Measurements from ENCODE around the gene SMARCB1. TPM values are rescaled to one million over a fixed set of nuclear protein-coding genes. Genes with fewer than 3 reads are reported as not detected.

SMARCB1 gene
- total RNA-seq, 4 donors from 2014 or later: 28.8 to 55.6 (median 34.9) TPM

DNA sequence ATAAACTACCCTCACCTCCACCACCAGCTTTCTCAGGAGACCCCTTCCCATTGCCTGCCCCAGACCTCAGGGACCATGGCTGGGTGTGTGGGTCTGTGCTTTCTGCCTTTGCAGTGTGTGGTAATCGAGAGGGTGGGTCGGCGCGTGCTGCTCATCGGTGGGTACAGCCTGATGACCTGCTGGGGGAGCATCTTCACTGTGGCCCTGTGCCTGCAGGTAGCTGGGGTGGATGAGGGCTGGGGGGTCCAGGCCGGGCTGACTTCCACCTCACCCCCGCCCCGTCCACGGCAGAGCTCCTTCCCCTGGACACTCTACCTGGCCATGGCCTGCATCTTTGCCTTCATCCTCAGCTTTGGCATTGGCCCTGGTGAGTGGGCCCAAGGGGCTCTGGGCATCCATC is 96.9 kb downstream of the SMARCB1 start:
- H3K4me1 ChIP-seq: peaks cover 0 to 8% (median 8%) of the 10 kb centered on the region in 4 donors
- no peak overlapping the region for H3K4me3 ChIP-seq
- intact Hi-C loops (cut with DNase I): no loop called here
- no peak overlapping the region for H3K27ac ChIP-seq (replicated peaks in 1 of 4)
- peaks cover 0 to 41% (median 35%) of the 10 kb centered on the region in 4 donors for H3K36me3 ChIP-seq
- no peaks in the 10 kb centered on the region for H3K27me3 ChIP-seq
- no peaks in the 10 kb centered on the region for H3K9me3 ChIP-seq
- TF ChIP-seq, protein P1, sequence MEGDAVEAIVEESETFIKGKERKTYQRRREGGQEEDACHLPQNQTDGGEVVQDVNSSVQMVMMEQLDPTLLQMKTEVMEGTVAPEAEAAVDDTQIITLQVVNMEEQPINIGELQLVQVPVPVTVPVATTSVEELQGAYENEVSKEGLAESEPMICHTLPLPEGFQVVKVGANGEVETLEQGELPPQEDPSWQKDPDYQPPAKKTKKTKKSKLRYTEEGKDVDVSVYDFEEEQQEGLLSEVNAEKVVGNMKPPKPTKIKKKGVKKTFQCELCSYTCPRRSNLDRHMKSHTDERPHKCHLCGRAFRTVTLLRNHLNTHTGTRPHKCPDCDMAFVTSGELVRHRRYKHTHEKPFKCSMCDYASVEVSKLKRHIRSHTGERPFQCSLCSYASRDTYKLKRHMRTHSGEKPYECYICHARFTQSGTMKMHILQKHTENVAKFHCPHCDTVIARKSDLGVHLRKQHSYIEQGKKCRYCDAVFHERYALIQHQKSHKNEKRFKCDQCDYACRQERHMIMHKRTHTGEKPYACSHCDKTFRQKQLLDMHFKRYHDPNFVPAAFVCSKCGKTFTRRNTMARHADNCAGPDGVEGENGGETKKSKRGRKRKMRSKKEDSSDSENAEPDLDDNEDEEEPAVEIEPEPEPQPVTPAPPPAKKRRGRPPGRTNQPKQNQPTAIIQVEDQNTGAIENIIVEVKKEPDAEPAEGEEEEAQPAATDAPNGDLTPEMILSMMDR (IDR thresholded peaks at IDR 0.05): no peak
- TF ChIP-seq EP300 (IDR thresholded peaks at IDR 0.05) (no peak), POLR2A (IDR thresholded peaks at IDR 0.05; ENCODE audit: low read depth) (no peak), POLR2AphosphoS5 (IDR thresholded peaks at IDR 0.05) (no peak)
- WGBS: 97% methylated on average over 9 of the region's 9 CpGs
- no peak for DNase-seq (ENCODE audit: extremely low spot score)

DNA sequence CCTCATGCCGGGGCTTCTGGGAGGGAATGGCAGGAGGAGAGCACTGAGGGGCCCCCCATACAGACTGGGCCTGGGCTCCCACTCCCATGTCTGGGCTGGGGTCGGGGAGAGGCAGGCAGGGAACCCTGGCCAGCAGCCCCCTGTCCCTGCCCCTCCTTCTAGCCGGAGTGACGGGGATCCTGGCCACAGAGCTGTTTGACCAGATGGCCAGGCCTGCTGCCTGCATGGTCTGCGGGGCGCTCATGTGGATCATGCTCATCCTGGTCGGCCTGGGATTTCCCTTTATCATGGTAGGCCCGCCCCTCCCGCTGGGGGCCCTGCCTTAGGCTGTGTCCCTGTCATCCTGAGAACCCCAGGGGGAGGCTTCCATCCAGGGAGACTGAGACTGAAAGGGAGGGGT is 97.4 kb downstream of the SMARCB1 start:
- no peak for TF ChIP-seq POLR2A (IDR thresholded peaks at IDR 0.05; ENCODE audit: low read depth)
- TF ChIP-seq POLR2AphosphoS5 (IDR thresholded peaks at IDR 0.05): no peak
- TF ChIP-seq, protein P1 (IDR thresholded peaks at IDR 0.05): no peak
- TF ChIP-seq EP300 (IDR thresholded peaks at IDR 0.05): no peak
- no peak for DNase-seq (ENCODE audit: extremely low spot score)
- intact Hi-C loops (cut with DNase I): no loop called here
- Histone ChIP-seq H3K27ac (replicated peaks in 1 of 4) (no peak overlapping the region), H3K9me3 (no peaks in the 10 kb centered on the region), H3K4me1 (peaks cover 0 to 13% (median 12%) of the 10 kb centered on the region in 4 donors), H3K36me3 (peaks cover 0 to 39% (median 34%) of the 10 kb centered on the region in 4 donors), H3K4me3 (no peak overlapping the region), H3K27me3 (no peaks in the 10 kb centered on the region)
- 100% methylated on average over 8 of the region's 9 CpGs for WGBS

Small RNA genes lying within 50 kb of the gene (small RNA-seq; reads per million reads assigned to genes)
- 0 reads per million in 3 donors for gene RN7SL268P

Other genes with a start within 250 kb of the SMARCB1 start
- not detected for gene IGLL1, start 206.7 kb upstream of the SMARCB1 start, total RNA-seq
- under 1 TPM in 1 of 4 donors, not detected in 3; 0.33 TPM for gene DRICH1, start 154.6 kb upstream of the SMARCB1 start, total RNA-seq
- under 1 TPM in 2 of 4 donors, not detected in 2; 0.11 to 0.50 TPM for gene RGL4, start 96.0 kb upstream of the SMARCB1 start, total RNA-seq
- gene ZNF70, start 35.9 kb upstream of the SMARCB1 start, total RNA-seq: 1 to 10 TPM; 3.1 to 6.5 (median 5.4) TPM
- gene VPREB3, start 32.5 kb upstream of the SMARCB1 start, total RNA-seq: not detected
- under 1 TPM in 1 of 4 donors, not detected in 3; 0.58 TPM for gene C22orf15, start 24.0 kb upstream of the SMARCB1 start, total RNA-seq
- gene CHCHD10, start 19.0 kb upstream of the SMARCB1 start, total RNA-seq: 10 to 100 TPM; 22.9 to 97.7 (median 44.6) TPM
- gene MMP11, start 14.1 kb upstream of the SMARCB1 start, total RNA-seq: 1 to 10 TPM; 2.8 to 6.5 (median 5.4) TPM
- not detected for gene DERL3, start 52.0 kb downstream of the SMARCB1 start, total RNA-seq
- 10 to 100 TPM; 11.6 to 17.4 (median 15.3) TPM for gene SLC2A11, start 70.9 kb downstream of the SMARCB1 start, total RNA-seq
- 100 to 1,000 TPM; 158 to 372 (median 263) TPM for gene MIF, start 107.4 kb downstream of the SMARCB1 start, total RNA-seq
- gene GSTT2B, start 174.2 kb downstream of the SMARCB1 start, total RNA-seq: 1 to 10 TPM in 3 of 4 donors, not detected in 1; 3.4 to 9.9 (median 7.5) TPM
- 1 to 10 TPM in 2 of 4 donors, under 1 TPM in 1, not detected in 1; 0.91 to 3.2 (median 2.2) TPM for gene DDTL, start 179.9 kb downstream of the SMARCB1 start, total RNA-seq
- gene DDT, start 187.5 kb downstream of the SMARCB1 start, total RNA-seq: 100 to 1,000 TPM; 107 to 184 (median 153) TPM
- gene GSTT2, start 193.2 kb downstream of the SMARCB1 start, total RNA-seq: 1 to 10 TPM in 2 of 4 donors, not detected in 2; 1.1 to 1.5 TPM
- not detected for gene GSTT4, start 218.5 kb downstream of the SMARCB1 start, total RNA-seq
- gene CABIN1, start 224.3 kb downstream of the SMARCB1 start, total RNA-seq: 10 to 100 TPM; 30.0 to 78.5 (median 49.2) TPM